CD4-positive, alpha-beta T cell treated with Interleukin-6 at 100 ng/mL for 8 hours (primary cell): ENCODE results near the gene SEPTIN14.
"Not testable (repeated sequence)": the region's sequence is repeated elsewhere in the genome, so short reads cannot be mapped to it uniquely, and the experiment has no call there.

ENCODE experiments used
- DNase-seq: peaks from one replicate; pipeline ENCODE4 v3.0.0-alpha.2; 2020; ENCODE audit warnings: mixed read lengths, low spot score

SEPTIN14 gene

GRCh38 chr7:55862652-55863051 is at the start of gene SEPTIN14:
Gene SEPTIN14, minus strand, starts transcription at chr7:55862752. Its CDS starts 756 bp downstream, at chr7:55861996.
- not testable (repeated sequence) for DNase-seq

GRCh38 chr7:55903985-55904759 is 41.6 kb upstream of the SEPTIN14 start:
- no peak for DNase-seq

GRCh38 chr7:55901059-55901458 is 38.5 kb upstream of the SEPTIN14 start:
- DNase-seq: not testable (repeated sequence)

GRCh38 chr7:55898287-55898686 is 35.7 kb upstream of the SEPTIN14 start:
- DNase-seq: no peak

GRCh38 chr7:55895021-55895420 is 32.5 kb upstream of the SEPTIN14 start:
- DNase-seq: no peak

- no peak for DNase-seq
These were observed 31.4 kb upstream of the SEPTIN14 start for GRCh38 chr7:55893940-55894339.

- DNase-seq: not testable (repeated sequence)
These were observed 25.8 kb upstream of the SEPTIN14 start for GRCh38 chr7:55888378-55888777.

GRCh38 chr7:55887821-55888247 is 25.3 kb upstream of the SEPTIN14 start:
- DNase-seq: no peak

GRCh38 chr7:55884321-55884720 is 21.8 kb upstream of the SEPTIN14 start:
- no peak for DNase-seq

- DNase-seq: no peak
These were observed 16.1 kb upstream of the SEPTIN14 start for GRCh38 chr7:55878691-55879090.

GRCh38 chr7:55877308-55877707 is 14.8 kb upstream of the SEPTIN14 start:
- no peak for DNase-seq

- DNase-seq: no peak
These were observed 11.2 kb upstream of the SEPTIN14 start for GRCh38 chr7:55873765-55874164.

- DNase-seq: no peak
These were observed 9.5 kb upstream of the SEPTIN14 start for GRCh38 chr7:55871932-55872485.

- DNase-seq: not testable (repeated sequence)
These were observed 6.4 kb upstream of the SEPTIN14 start for GRCh38 chr7:55868989-55869388.

GRCh38 chr7:55845164-55845563 is 17.4 kb downstream of the SEPTIN14 start:
- DNase-seq: not testable (repeated sequence)

- DNase-seq: no peak
These were observed 24.0 kb downstream of the SEPTIN14 start for GRCh38 chr7:55838595-55838994.

- DNase-seq: no peak
These were observed 35.0 kb downstream of the SEPTIN14 start for GRCh38 chr7:55827577-55827976.

- DNase-seq: no peak
These were observed 43.9 kb downstream of the SEPTIN14 start for GRCh38 chr7:55818686-55819085.

- DNase-seq: not testable (repeated sequence)
These were observed 65.3 kb downstream of the SEPTIN14 start for GRCh38 chr7:55797260-55797659.

GRCh38 chr7:55794527-55794926 is 68.0 kb downstream of the SEPTIN14 start:
- DNase-seq: no peak

GRCh38 chr7:55792048-55792447 is 70.5 kb downstream of the SEPTIN14 start:
- DNase-seq: no peak

GRCh38 chr7:55787796-55788195 is 74.8 kb downstream of the SEPTIN14 start:
- DNase-seq: no peak

GRCh38 chr7:55786901-55787300 is 75.7 kb downstream of the SEPTIN14 start:
- DNase-seq: no peak

- not testable (repeated sequence) for DNase-seq
These were observed 77.1 kb downstream of the SEPTIN14 start for GRCh38 chr7:55785444-55785843.
